Stimulated activated CD4-positive, alpha-beta T cell treated with anti-CD3 and anti-CD28 coated beads, TNF-alpha, amount 100 ng/mL, for 1 hour (primary cell): ENCODE results near the gene CENPP.

Source experiments
- DNase-seq, 3 donors: peaks; one replicate each; pipeline ENCODE4 v3.0.0-alpha.2; 2020; ENCODE audit warnings: low read depth in 3 of 3, low spot score in 1 of 3

CENPP gene

GRCh38 chr9:92312887-92313623, 12.7 kb upstream of the CENPP start:
- no peak for DNase-seq

GRCh38 chr9:92313624-92314012, 12.1 kb upstream of the CENPP start:
- no peak for DNase-seq

- DNase-seq = no peak
These were observed 10.3 kb upstream of the CENPP start for GRCh38 chr9:92315456-92315855.

DNA sequence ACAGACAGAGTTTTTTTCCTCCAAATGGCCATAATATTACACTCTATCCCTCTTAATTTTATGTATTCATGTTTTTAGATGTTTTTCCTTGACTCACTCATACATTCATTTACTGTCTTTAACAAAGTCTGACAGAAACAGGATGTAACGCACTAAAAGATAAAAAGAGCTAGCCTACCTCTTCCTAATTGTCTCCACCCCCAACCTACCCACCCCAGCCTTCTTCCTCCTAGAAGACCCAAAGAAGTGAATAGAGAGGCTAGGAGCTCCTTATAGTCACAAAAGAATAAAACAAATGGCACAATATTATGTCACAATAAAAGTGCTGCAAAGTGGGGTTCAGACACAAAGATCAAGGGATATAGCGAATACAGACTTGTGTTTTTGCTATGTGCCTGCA, 1.3 kb upstream of the CENPP start:
- DNase-seq = no peak

- no peak for DNase-seq
These were observed 874 bp upstream of the CENPP start for GRCh38 chr9:92324889-92325268.

DNA sequence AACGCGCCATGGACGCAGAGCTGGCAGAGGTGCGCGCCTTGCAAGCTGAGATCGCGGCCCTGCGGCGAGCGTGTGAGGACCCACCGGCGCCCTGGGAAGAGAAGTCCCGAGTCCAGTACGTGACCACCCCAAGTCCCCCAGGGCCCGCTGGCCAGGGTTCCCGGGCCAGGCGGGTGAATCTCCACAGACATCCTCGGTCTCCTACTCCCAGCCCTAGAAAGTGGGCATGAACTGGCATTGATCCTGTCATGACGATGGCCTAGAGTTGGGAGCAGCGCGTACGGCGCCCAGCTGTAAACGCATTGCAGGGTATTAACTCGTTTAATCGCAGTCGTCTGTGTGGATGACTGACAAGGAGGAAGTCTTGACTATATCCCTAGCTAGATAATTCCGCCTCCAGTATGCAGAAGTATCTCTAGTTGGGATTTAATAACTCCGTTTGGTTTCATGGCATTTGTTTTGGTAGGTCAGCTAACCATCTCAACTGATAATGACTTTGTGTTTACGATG, 293 bp downstream of the CENPP start:
- DNase-seq = no peak

GRCh38 chr9:92327283-92327850, 1.6 kb downstream of the CENPP start:
- no peak for DNase-seq

- no peak for DNase-seq
These were observed 2.5 kb downstream of the CENPP start for GRCh38 chr9:92328225-92328624.

- DNase-seq = no peak
These were observed 7.0 kb downstream of the CENPP start for GRCh38 chr9:92332577-92333281.

DNA sequence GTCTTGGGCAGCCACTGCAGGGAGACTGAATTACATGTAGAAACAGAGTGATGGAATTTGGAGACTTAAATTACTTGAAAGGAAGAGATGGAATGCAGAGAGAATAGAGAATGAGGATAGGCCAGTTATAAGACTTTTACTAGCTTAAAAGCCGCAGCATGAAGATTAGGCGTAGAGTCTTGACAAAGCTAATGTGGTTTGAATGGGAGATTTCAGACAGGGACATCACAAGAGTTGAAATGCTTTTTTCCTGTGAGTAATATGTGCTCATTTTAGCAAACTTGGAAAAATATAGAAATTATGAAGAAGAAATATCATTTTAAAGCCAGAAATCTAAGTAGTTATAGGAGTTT, 7.5 kb downstream of the CENPP start:
- no peak for DNase-seq

GRCh38 chr9:92341578-92341977, 15.8 kb downstream of the CENPP start:
- DNase-seq = no peak

- DNase-seq = no peak
These were observed 17.2 kb downstream of the CENPP start for GRCh38 chr9:92342825-92343488.

GRCh38 chr9:92345582-92345981, 19.8 kb downstream of the CENPP start:
- no peak for DNase-seq

- DNase-seq = no peak
These were observed 24.3 kb downstream of the CENPP start for GRCh38 chr9:92349771-92350739.

- DNase-seq = no peak
These were observed 25.0 kb downstream of the CENPP start for GRCh38 chr9:92350740-92351133.

- DNase-seq = no peak
These were observed 27.3 kb downstream of the CENPP start for GRCh38 chr9:92353051-92353450.

DNA sequence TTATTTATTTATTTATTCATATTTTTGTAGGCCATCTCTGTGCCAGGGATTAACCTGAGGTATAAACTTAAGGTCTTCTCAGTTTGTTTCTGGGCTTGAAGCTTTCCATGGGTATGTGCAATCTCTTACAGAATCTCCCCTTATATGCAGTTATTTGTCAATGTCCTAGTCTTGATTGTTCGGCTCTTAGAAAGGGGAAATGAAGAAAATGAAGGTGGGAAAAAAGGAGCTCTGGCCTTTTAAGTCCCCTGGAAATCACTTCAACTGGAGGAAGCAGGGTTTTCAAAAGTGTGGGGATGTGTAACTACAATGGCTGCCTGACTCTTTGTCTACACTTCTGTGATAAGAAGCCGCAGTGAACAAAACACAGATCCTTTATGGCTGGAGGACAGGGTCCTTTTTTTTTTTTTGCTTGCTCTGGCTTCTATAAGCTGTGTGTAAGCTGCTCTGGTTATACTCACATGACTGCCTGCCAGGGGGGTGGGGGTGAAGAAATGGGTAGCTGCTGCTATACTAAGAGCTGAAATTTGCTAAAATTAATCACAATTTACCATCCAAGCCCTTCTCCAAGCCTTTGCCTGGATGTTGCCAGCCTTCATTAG, 33.7 kb downstream of the CENPP start:
- DNase-seq = no peak

- DNase-seq = no peak
These were observed 34.3 kb downstream of the CENPP start for GRCh38 chr9:92360083-92360482.

- no peak for DNase-seq
These were observed 43.3 kb downstream of the CENPP start for GRCh38 chr9:92369075-92369474.

DNA sequence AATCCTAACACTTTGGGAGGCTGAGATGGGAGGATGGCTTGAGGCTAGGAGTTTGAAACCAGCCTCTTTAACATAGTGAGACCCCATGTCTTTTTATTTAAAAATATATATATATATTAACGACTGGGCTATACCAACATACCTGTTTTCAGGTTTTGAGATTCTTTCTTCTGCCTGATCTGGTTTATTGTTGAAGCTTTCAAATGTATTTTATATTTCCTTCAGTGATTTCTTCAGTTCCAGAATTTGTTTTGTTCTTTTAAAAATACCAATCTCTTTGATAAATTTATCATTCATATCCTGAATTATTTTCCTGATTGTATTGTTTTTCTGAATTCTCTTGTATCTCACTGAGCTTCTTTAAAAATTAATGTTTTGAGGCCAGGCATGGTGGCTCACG, 47.4 kb downstream of the CENPP start:
- no peak for DNase-seq
